ENCODE data around the gene CACNA1B. TPM values are rescaled to one million over a fixed set of nuclear protein-coding genes. Genes with fewer than 3 reads are reported as not detected.

Gene CACNA1B
- total and polyA plus RNA-seq, 10 donors = under 0.01 to 0.09 (median 0.04) TPM; not detected in 4

- H3K27me3 ChIP-seq (replicated peaks in 1 of 7) = peaks cover 0 to 33% (median 0%) of the 10 kb centered on the region in 7 donors
- no peak overlapping the region for H3K27ac ChIP-seq
- WGBS, 5 donors = 69 to 83% (median 75%) methylated on average over 10 to 12 of the region's 12 CpGs
- no peak overlapping the region for H3K4me3 ChIP-seq
- no peaks in the 10 kb centered on the region for H3K36me3 ChIP-seq
- TF ChIP-seq CTCF (IDR thresholded peaks at IDR 0.05 in 8 of 11, conservative IDR thresholded peaks at IDR 0.05 in 3 of 11) (no peak), POLR2A (IDR thresholded peaks at IDR 0.05) (no peak), POLR2AphosphoS5 (IDR thresholded peaks at IDR 0.05) (no peak)
- no peaks in the 10 kb centered on the region for H3K4me1 ChIP-seq
- H3K9me3 ChIP-seq = no peaks in the 10 kb centered on the region
- intact Hi-C loops (cut with DNase I; ENCODE audit: low total_unique reads) = no loop called here
- DNase-seq = peak; percentile 45
Observed at GRCh38 chr9:138072161-138072842, 194.7 kb downstream of the CACNA1B start.

- no peak overlapping the region for H3K27ac ChIP-seq
- peak; percentile 69 for DNase-seq
- intact Hi-C loops (cut with DNase I; ENCODE audit: low total_unique reads) = no loop called here
- no peaks in the 10 kb centered on the region for H3K9me3 ChIP-seq
- H3K36me3 ChIP-seq = no peaks in the 10 kb centered on the region
- H3K4me3 ChIP-seq = no peak overlapping the region
- TF ChIP-seq CTCF (IDR thresholded peaks at IDR 0.05 in 8 of 11, conservative IDR thresholded peaks at IDR 0.05 in 3 of 11) (no peak), POLR2A (IDR thresholded peaks at IDR 0.05) (no peak), POLR2AphosphoS5 (IDR thresholded peaks at IDR 0.05) (no peak)
- peaks cover 0 to 28% (median 0%) of the 10 kb centered on the region in 7 donors for H3K27me3 ChIP-seq (replicated peaks in 1 of 7)
- H3K4me1 ChIP-seq = no peaks in the 10 kb centered on the region
- 57 to 78% (median 70%) methylated on average over 8 to 9 of the region's 9 CpGs for WGBS, 5 donors
Observed at GRCh38 chr9:138072897-138073296, 195.3 kb downstream of the CACNA1B start.

- peak; percentile 41 for DNase-seq
- Histone ChIP-seq H3K9me3 (no peaks in the 10 kb centered on the region), H3K4me1 (no peaks in the 10 kb centered on the region), H3K27me3 (replicated peaks in 1 of 7) (peaks cover 0 to 33% (median 0%) of the 10 kb centered on the region in 7 donors), H3K4me3 (no peak overlapping the region), H3K36me3 (no peaks in the 10 kb centered on the region), H3K27ac (no peak overlapping the region)
- intact Hi-C loops (cut with DNase I; ENCODE audit: low total_unique reads) = no loop called here
- WGBS, 5 donors = 81 to 90% (median 82%) methylated on average over 12 of the region's 12 CpGs
- TF ChIP-seq POLR2AphosphoS5 (IDR thresholded peaks at IDR 0.05) = no peak
- TF ChIP-seq CTCF (IDR thresholded peaks at IDR 0.05 in 8 of 11, conservative IDR thresholded peaks at IDR 0.05 in 3 of 11) = no peak
- no peak for TF ChIP-seq POLR2A (IDR thresholded peaks at IDR 0.05)
Observed at GRCh38 chr9:138073408-138073807, 195.8 kb downstream of the CACNA1B start.

GRCh38 chr9:138073808-138074207 is 196.2 kb downstream of the CACNA1B start:
- Histone ChIP-seq H3K4me1 (no peaks in the 10 kb centered on the region), H3K27me3 (replicated peaks in 1 of 7) (peaks cover 0 to 37% (median 0%) of the 10 kb centered on the region in 7 donors), H3K4me3 (no peak overlapping the region), H3K27ac (no peak overlapping the region), H3K9me3 (no peaks in the 10 kb centered on the region), H3K36me3 (no peaks in the 10 kb centered on the region)
- intact Hi-C loops (cut with DNase I; ENCODE audit: low total_unique reads) = no loop called here
- WGBS, 5 donors = 90 to 94% (median 93%) methylated on average over 11 to 12 of the region's 12 CpGs
- peak; percentile 40 for DNase-seq
- no peak for TF ChIP-seq POLR2AphosphoS5 (IDR thresholded peaks at IDR 0.05)

All from spleen (tissue), 11 donors.